Measurements from ENCODE around the gene SLC23A1.
"Not testable (repeated sequence)": the region's sequence is repeated elsewhere in the genome, so short reads cannot be mapped to it uniquely, and the experiment has no call there.

Gene SLC23A1

GRCh38 chr5:139390639-139391569 is 7.8 kb upstream of the SLC23A1 start:
- Histone ChIP-seq H3K36me3 (no peaks in the 10 kb centered on the region), H3K27me3 (ENCODE audit: insufficient read depth, low read depth, severe bottlenecking) (no peaks in the 10 kb centered on the region)

DNA sequence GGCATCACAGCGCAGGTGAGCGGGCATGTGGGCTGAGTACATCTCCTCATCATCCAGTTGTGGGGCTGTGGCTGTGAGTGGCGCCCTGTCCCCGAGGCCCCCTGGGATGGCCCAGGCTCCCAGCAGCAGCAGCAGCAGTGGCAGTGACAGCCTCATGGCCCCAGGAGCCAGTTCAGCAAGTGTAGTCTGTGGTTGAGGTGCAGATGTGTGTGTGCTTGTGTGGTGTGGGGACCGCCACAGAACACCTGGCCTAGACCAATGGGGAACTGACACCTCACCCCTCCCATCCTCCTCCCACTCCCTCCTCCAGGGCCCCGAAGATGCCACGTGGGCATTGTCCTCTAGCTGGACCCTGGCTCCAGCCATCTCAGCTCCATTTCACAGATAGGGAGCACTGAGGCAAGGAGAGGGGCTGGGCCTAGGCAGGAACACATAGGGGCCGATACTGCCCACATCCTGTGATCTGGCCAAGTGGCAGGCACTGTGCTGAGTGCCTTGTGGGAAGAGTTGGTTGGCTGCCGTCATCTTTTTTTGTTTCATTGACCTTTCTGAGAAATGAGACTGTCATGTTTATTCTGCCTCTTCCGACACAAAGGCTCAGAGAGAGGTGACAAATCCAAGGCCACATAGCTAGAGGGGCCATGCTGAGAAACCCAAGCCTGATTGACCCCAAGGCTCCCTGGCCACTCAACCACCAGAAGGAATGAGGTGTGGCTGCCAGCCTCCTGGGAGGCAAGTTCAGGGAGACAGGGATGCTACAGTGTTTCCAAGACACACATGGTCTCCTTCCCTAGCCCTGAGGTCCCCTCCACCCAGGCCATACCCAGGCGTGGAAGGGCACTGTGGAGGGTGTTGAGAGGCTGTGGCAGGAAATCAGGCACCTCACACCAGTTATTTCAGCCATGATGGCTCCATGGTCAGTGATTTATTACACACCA is 6.9 kb upstream of the SLC23A1 start, which contains the start of gene MZB1:
Gene MZB1 (minus strand): TSS at position 213 of the 938 bp plus-strand sequence. CDS start 57 bp downstream, at position 156.
- Histone ChIP-seq H3K27me3 (ENCODE audit: insufficient read depth, low read depth, severe bottlenecking) (no peaks in the 10 kb centered on the region), H3K36me3 (no peaks in the 10 kb centered on the region), H3K9me3 (ENCODE audit: severe bottlenecking) (peaks cover 5% of the 10 kb centered on the region), H3K4me3 (ENCODE audit: low read depth, low read length) (no peak within 1 kb of the TSS), H3K27ac (no peak within 1 kb of the TSS)
- TF ChIP-seq, protein P1, sequence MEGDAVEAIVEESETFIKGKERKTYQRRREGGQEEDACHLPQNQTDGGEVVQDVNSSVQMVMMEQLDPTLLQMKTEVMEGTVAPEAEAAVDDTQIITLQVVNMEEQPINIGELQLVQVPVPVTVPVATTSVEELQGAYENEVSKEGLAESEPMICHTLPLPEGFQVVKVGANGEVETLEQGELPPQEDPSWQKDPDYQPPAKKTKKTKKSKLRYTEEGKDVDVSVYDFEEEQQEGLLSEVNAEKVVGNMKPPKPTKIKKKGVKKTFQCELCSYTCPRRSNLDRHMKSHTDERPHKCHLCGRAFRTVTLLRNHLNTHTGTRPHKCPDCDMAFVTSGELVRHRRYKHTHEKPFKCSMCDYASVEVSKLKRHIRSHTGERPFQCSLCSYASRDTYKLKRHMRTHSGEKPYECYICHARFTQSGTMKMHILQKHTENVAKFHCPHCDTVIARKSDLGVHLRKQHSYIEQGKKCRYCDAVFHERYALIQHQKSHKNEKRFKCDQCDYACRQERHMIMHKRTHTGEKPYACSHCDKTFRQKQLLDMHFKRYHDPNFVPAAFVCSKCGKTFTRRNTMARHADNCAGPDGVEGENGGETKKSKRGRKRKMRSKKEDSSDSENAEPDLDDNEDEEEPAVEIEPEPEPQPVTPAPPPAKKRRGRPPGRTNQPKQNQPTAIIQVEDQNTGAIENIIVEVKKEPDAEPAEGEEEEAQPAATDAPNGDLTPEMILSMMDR (IDR thresholded peaks at IDR 0.05; ENCODE audit: low read depth, low read length) = no peak
- no peak for DNase-seq

More at GRCh38 chr5:139390639-139391569, 7.8 kb upstream of the SLC23A1 start:
- no peak overlapping the region for H3K4me3 ChIP-seq (ENCODE audit: low read depth, low read length)
- no peak for DNase-seq
- TF ChIP-seq, protein P1 (IDR thresholded peaks at IDR 0.05; ENCODE audit: low read depth, low read length) = no peak
- no peak overlapping the region for H3K27ac ChIP-seq
- H3K9me3 ChIP-seq (ENCODE audit: severe bottlenecking) = peaks cover 5% of the 10 kb centered on the region

DNA sequence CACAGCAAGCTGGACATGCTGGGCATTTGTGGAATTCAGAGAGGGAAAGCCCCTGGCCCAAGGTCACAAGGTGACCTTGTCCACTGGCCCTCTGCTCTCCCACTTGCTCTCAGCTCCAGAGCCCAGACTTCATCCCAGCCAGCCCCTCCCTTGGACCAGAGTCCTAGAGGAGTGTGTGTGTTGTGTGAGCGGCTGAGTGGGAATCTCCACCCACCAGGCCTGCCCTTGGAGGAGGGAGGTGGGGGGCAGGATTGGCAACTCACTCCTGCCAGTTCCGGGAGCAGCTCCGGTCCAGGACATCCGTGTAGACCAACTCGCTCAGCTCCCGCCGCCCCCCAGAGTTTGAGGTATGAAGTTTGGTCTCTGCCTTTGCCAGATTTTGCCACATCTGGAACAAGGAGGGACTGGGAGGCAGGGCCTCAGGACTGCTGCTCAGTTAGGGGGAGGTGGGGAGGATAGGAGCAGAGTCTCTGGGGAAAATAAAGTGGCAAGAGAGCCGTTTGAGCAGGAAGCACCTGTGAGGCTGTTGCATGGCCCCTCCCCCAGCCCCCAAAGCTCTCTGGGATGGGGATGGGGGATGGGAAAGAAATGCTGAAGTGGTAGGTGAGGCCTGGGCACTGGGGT is 5.2 kb upstream of the SLC23A1 start:
- H3K36me3 ChIP-seq = no peaks in the 10 kb centered on the region
- peaks cover 5% of the 10 kb centered on the region for H3K9me3 ChIP-seq (ENCODE audit: severe bottlenecking)
- no peak overlapping the region for H3K4me3 ChIP-seq (ENCODE audit: low read depth, low read length)
- H3K27ac ChIP-seq = no peak overlapping the region
- H3K27me3 ChIP-seq (ENCODE audit: insufficient read depth, low read depth, severe bottlenecking) = no peaks in the 10 kb centered on the region
- no peak for DNase-seq
- TF ChIP-seq, protein P1 (IDR thresholded peaks at IDR 0.05; ENCODE audit: low read depth, low read length) = no peak

GRCh38 chr5:139387611-139388197 is 4.6 kb upstream of the SLC23A1 start:
- Histone ChIP-seq H3K27me3 (ENCODE audit: insufficient read depth, low read depth, severe bottlenecking) (no peaks in the 10 kb centered on the region), H3K9me3 (ENCODE audit: severe bottlenecking) (peaks cover under 1% of the 10 kb centered on the region), H3K27ac (no peak overlapping the region), H3K4me3 (ENCODE audit: low read depth, low read length) (no peak overlapping the region), H3K36me3 (no peaks in the 10 kb centered on the region)
- TF ChIP-seq, protein P1 (IDR thresholded peaks at IDR 0.05; ENCODE audit: low read depth, low read length) = no peak
- no peak for DNase-seq

- H3K27me3 ChIP-seq (ENCODE audit: insufficient read depth, low read depth, severe bottlenecking); H3K36me3 ChIP-seq; H3K4me3 ChIP-seq (ENCODE audit: low read depth, low read length); DNase-seq; H3K9me3 ChIP-seq (ENCODE audit: severe bottlenecking); H3K27ac ChIP-seq: not testable (repeated sequence)
Measured at GRCh38 chr5:139386956-139387355, 3.9 kb upstream of the SLC23A1 start.
